IPS-18c (cell line): ENCODE measurements around the gene KIF21B.
A peak's percentile ranks its signal among the peaks of the same experiment; 100 is the strongest.

Experiments
- H3K4me3 ChIP-seq: 2 replicates; pipeline ENCODE4 v1.7.0; 2013; ENCODE audit warnings: low read depth, mild to moderate bottlenecking, low read length, moderate library complexity; ENCODE audit not compliant: insufficient read depth
- H3K9me3 ChIP-seq: one replicate; pipeline ENCODE4 v1.6.1; 2013; ENCODE audit warnings: mild to moderate bottlenecking, low read length, moderate library complexity; ENCODE audit not compliant: control insufficient read depth, insufficient read depth

Gene KIF21B

GRCh38 chr1:201026234-201026633, 2.7 kb upstream of the KIF21B start:
- H3K4me3 ChIP-seq = no peak overlapping the region
- H3K9me3 ChIP-seq = peaks cover under 1% of the 10 kb centered on the region

GRCh38 chr1:201025571-201026002, 2.1 kb upstream of the KIF21B start:
- H3K9me3 ChIP-seq = no peaks in the 10 kb centered on the region
- H3K4me3 ChIP-seq = no peak overlapping the region

- Histone ChIP-seq H3K4me3 (no peak overlapping the region), H3K9me3 (no peaks in the 10 kb centered on the region)
Observed at GRCh38 chr1:201024625-201024998, 1.1 kb upstream of the KIF21B start.

- Histone ChIP-seq H3K9me3 (no peaks in the 10 kb centered on the region), H3K4me3 (peak overlapping the region; percentile 31; the same call in 1 of the 2 replicates)
Observed at GRCh38 chr1:201023920-201024624, 558 bp upstream of the KIF21B start.

GRCh38 chr1:201022820-201023516, 546 bp downstream of the KIF21B start:
- Histone ChIP-seq H3K9me3 (no peaks in the 10 kb centered on the region), H3K4me3 (peak overlapping the region; percentile 61)

GRCh38 chr1:201022493-201022819, 1.1 kb downstream of the KIF21B start:
- H3K9me3 ChIP-seq = no peaks in the 10 kb centered on the region
- peak overlapping the region; percentile 61 for H3K4me3 ChIP-seq

- no peaks in the 10 kb centered on the region for H3K9me3 ChIP-seq
- 0 out of 2 replicates have a peak overlapping the region, but pooled peaks have one; percentile 61 for H3K4me3 ChIP-seq
Observed at GRCh38 chr1:201021630-201022492, 1.7 kb downstream of the KIF21B start.

- H3K9me3 ChIP-seq = no peaks in the 10 kb centered on the region
- peak overlapping the region; percentile 15; the same call in 1 of the 2 replicates for H3K4me3 ChIP-seq
Observed at GRCh38 chr1:201020721-201021629, 2.5 kb downstream of the KIF21B start.

GRCh38 chr1:201020040-201020591, 3.4 kb downstream of the KIF21B start:
- Histone ChIP-seq H3K9me3 (no peaks in the 10 kb centered on the region), H3K4me3 (no peak overlapping the region)

- Histone ChIP-seq H3K4me3 (no peak overlapping the region), H3K9me3 (no peaks in the 10 kb centered on the region)
Observed at GRCh38 chr1:201019321-201019977, 4.1 kb downstream of the KIF21B start.

- Histone ChIP-seq H3K9me3 (no peaks in the 10 kb centered on the region), H3K4me3 (no peak overlapping the region)
Observed at GRCh38 chr1:201017828-201018163, 5.7 kb downstream of the KIF21B start.

GRCh38 chr1:201016943-201017827, 6.3 kb downstream of the KIF21B start:
- H3K4me3 ChIP-seq = no peak overlapping the region
- no peaks in the 10 kb centered on the region for H3K9me3 ChIP-seq

GRCh38 chr1:201016211-201016651, 7.3 kb downstream of the KIF21B start:
- Histone ChIP-seq H3K9me3 (no peaks in the 10 kb centered on the region), H3K4me3 (no peak overlapping the region)

- Histone ChIP-seq H3K4me3 (no peak overlapping the region), H3K9me3 (no peaks in the 10 kb centered on the region)
Observed at GRCh38 chr1:201015551-201016091, 7.9 kb downstream of the KIF21B start.

GRCh38 chr1:201014816-201015200, 8.7 kb downstream of the KIF21B start:
- H3K4me3 ChIP-seq = no peak overlapping the region

More at GRCh38 chr1:201014816-201015200, 8.7 kb downstream of the KIF21B start:
- H3K9me3 ChIP-seq = no peaks in the 10 kb centered on the region
